K562 (cell line): Measurements from ENCODE around the gene TPGS2. TPM values are rescaled to one million over a fixed set of nuclear protein-coding genes. Genes with fewer than 3 reads are reported as not detected.

Experiments
- ATAC-seq: fragments of 200-7000 bp; cut with Tn5 transposase; 3 replicates; pipeline ENCODE4 v1.9.1; 2020; ENCODE audit warnings: moderate library complexity
- BruUV-seq: library from RNA; stranded (reverse); fragments of 400-500 nt; replicated peaks from 2 replicates; lab custom pipeline; 2021; lab: Mats Ljungman, UMichigan
- CTCF ChIA-PET: fragments of 300-600 bp; formaldehyde crosslinking; extraction: SDS; loops from one replicate; lab custom pipeline; 2021; ENCODE audit warnings: low intra/inter-chr PET ratio; lab: Yijun Ruan, JAX
- POLR2A ChIA-PET: fragments of 300-600, 350-650 bp; sonication (Branson Sonifier 250); formaldehyde crosslinking; extraction: SDS; loops from one replicate; lab custom pipeline; 2021; ENCODE audit warnings: antibody characterized with exemption, inconsistent platforms; lab: Yijun Ruan, JAX
- DNase-seq, 4 experiments: peaks; one replicate each; pipeline versions ENCODE4 v3.0.0 to v3.0.0-alpha.2; 2011 to 2018; ENCODE audit warnings: low spot score in 3 of 4, mixed read lengths in 3 of 4; ENCODE audit errors: extremely low read depth in 1 of 4
- FAIRE-seq: peaks from 2 replicates; lab custom pipeline; 2011; peaks lifted over from hg19 to GRCh38; lab: Jason Lieb, UNC
- H2AFZ ChIP-seq: 2 replicates; pipeline ENCODE4 v1.6.0; 2011; ENCODE audit warnings: low read depth, low read length, control low read depth, inconsistent platforms
- H3K27ac ChIP-seq: fragments of 200-600 bp; 3 replicates; pipeline ENCODE4 v1.8.0; 2011; ENCODE audit warnings: low read depth, mild to moderate bottlenecking, control low read depth, inconsistent platforms, low read length, moderate library complexity, mixed read lengths; ENCODE audit errors: extremely low read depth
- H3K27me3 ChIP-seq, 2 experiments: fragments of 300-600 bp in 1 of 2; 2 replicates in 1 of 2; 3 replicates in 1 of 2; pipeline versions ENCODE4 v1.6.0 to v1.8.0; 2011; ENCODE audit warnings: inconsistent platforms in 2 of 2, low read length in 2 of 2, mild to moderate bottlenecking in 1 of 2, mixed read lengths in 1 of 2, moderate library complexity in 1 of 2; ENCODE audit not compliant: control insufficient read depth in 2 of 2, insufficient read depth in 2 of 2
- H3K36me3 ChIP-seq: fragments of 300-600 bp; 3 replicates; pipeline ENCODE4 v1.8.0; 2011; ENCODE audit warnings: mild to moderate bottlenecking, low read length, inconsistent platforms; ENCODE audit not compliant: control insufficient read depth, insufficient read depth
- H3K4me1 ChIP-seq, 2 experiments: fragments of 200-600 bp in 1 of 2; replicated peaks in 1 of 2; 2 replicates in 1 of 2; 3 replicates in 1 of 2; pipeline versions ENCODE4 v1.5.1 to v1.8.0; 2011; ENCODE audit warnings: inconsistent platforms in 2 of 2, low read length in 2 of 2, mild to moderate bottlenecking in 1 of 2, mixed read lengths in 1 of 2, moderate library complexity in 1 of 2; ENCODE audit not compliant: control insufficient read depth in 2 of 2, insufficient read depth in 2 of 2
- H3K4me2 ChIP-seq: 2 replicates; pipeline ENCODE4 v1.6.1; 2011; ENCODE audit warnings: low read length, control low read depth, inconsistent platforms, mixed read lengths; ENCODE audit not compliant: insufficient read depth
- H3K4me3 ChIP-seq: fragments of 200-600 bp; sonication (generic), shearing (Covaris generic); 2 replicates; pipeline ENCODE4 v1.5.1; 2016; ENCODE audit warnings: control low read depth, inconsistent platforms
- H3K79me2 ChIP-seq: fragments of 200-600 bp; 3 replicates; pipeline ENCODE4 v1.8.0; 2011; ENCODE audit warnings: low read length, inconsistent platforms; ENCODE audit not compliant: control insufficient read depth, insufficient read depth
- H3K9ac ChIP-seq, 2 experiments: 2 replicates each; pipeline versions ENCODE4 v1.6.0 to v1.6.1; 2011; ENCODE audit warnings: low read depth in 2 of 2, low read length in 2 of 2, control low read depth in 1 of 2, inconsistent platforms in 1 of 2, mild to moderate bottlenecking in 1 of 2, mixed read lengths in 1 of 2; ENCODE audit not compliant: insufficient read depth in 1 of 2
- H3K9me1 ChIP-seq: one replicate; pipeline ENCODE4 v1.6.0; 2011; ENCODE audit warnings: inconsistent platforms, mild to moderate bottlenecking, low read length, moderate library complexity; ENCODE audit not compliant: control insufficient read depth, insufficient read depth
- H3K9me3 ChIP-seq: replicated peaks from 2 replicates; pipeline ENCODE4 v1.5.1; 2011; ENCODE audit warnings: low read depth, low read length, inconsistent platforms; ENCODE audit not compliant: control insufficient read depth, insufficient read depth
- H4K20me1 ChIP-seq: replicated peaks from 2 replicates; pipeline ENCODE4 v1.6.1; 2011; ENCODE audit warnings: low read length, inconsistent platforms, mixed read lengths; ENCODE audit not compliant: control insufficient read depth, insufficient read depth
- DNMT1 ChIP-seq: fragments of 450-650 bp; IDR thresholded peaks from 2 replicates; pipeline ENCODE4 v1.6.1; 2016; ENCODE audit warnings: antibody characterized with exemption, mild to moderate bottlenecking
- HLTF ChIP-seq: fragments of 450-650 bp; IDR thresholded peaks from 2 replicates; pipeline ENCODE4 v1.6.1; 2016
- MYBL2 ChIP-seq, 2 experiments: fragments of 450-650 bp in 1 of 2; sonication (generic) in 1 of 2; formaldehyde crosslinking in 1 of 2; IDR thresholded peaks; 2 replicates each; pipeline versions ENCODE4 v1.6.1 to v1.8.1; 2017 to 2022; ENCODE audit warnings: borderline replicate concordance in 1 of 2, inconsistent platforms in 1 of 2, low read depth in 1 of 2, mild to moderate bottlenecking in 1 of 2, missing genetic modification reagents in 1 of 2, moderate library complexity in 1 of 2
- MYNN ChIP-seq, 2 experiments: sonication (generic); formaldehyde crosslinking in 1 of 2; IDR thresholded peaks; 2 replicates each; pipeline versions ENCODE4 v1.5.0 to v1.6.1; 2016 to 2020; ENCODE audit warnings: antibody characterized with exemption in 1 of 2, missing genetic modification reagents in 1 of 2
- NR2C1 ChIP-seq, 2 experiments: fragments of 450-650 bp; IDR thresholded peaks; 2 replicates each; pipeline ENCODE4 v1.6.1; 2017; ENCODE audit warnings: mild to moderate bottlenecking in 2 of 2, antibody characterized with exemption in 1 of 2, inconsistent platforms in 1 of 2, missing compliant biosample characterization in 1 of 2, missing genetic modification characterization in 1 of 2
- ZFP1 ChIP-seq: fragments of 450-650 bp; formaldehyde crosslinking; IDR thresholded peaks from 2 replicates; pipeline ENCODE4 v1.4.0; 2020; ENCODE audit warnings: mild to moderate bottlenecking, mixed read lengths
- ZNF197 ChIP-seq: fragments of 200-800 bp; sonication (Bioruptor generic); IDR thresholded peaks from 2 replicates; pipeline ENCODE4 v1.6.1; 2016; ENCODE audit warnings: low read depth, missing genetic modification characterization, missing compliant biosample characterization
- ZNF274 ChIP-seq: IDR thresholded peaks from 2 replicates; pipeline ENCODE4 v1.6.1; 2011; ENCODE audit warnings: low read depth, mild to moderate bottlenecking, low read length, moderate library complexity, borderline replicate concordance
- ZNF436 ChIP-seq: fragments of 250-450, 450-650 bp; sonication (Bioruptor Pico); formaldehyde crosslinking; IDR thresholded peaks from 2 replicates; pipeline ENCODE4 v1.7.0; 2020; ENCODE audit warnings: mild to moderate bottlenecking
- WGBS: fragments of 100-300 bp; shearing (Covaris generic); methylation state at CpG from one replicate; pipeline ENCODE4 v1.1.6; 2016; ENCODE audit warnings: low coverage, mixed read lengths; ENCODE audit not compliant: insufficient coverage; ENCODE audit errors: missing lambda C conversion rate; 5-methylcytosine and 5-hydroxymethylcytosine counted together
- in situ Hi-C: fragments of 300-500 bp; cut with MboI; formaldehyde crosslinking; loops from 4 replicates; pipeline ENCODE4 v1.15.0; 2018; ENCODE audit warnings: inconsistent platforms, mixed read lengths
- intact Hi-C: fragments of 100-400 bp; cut with micrococcal nuclease; formaldehyde crosslinking; loops from 2 replicates; pipeline ENCODE4 v1.14.2; 2022
- polyA plus RNA-seq, 8 experiments: library from polyadenylated mRNA; depleted of rRNA in 4 of 8; stranded (reverse) in 5 of 8; unstranded in 3 of 8; fragments of >200 nt; fragmentation: Nextera tagmentation in 2 of 8; fragmentation: Illumina TruSeq in 1 of 8; extraction: Ambion mirVana in 2 of 8; extraction: Trizol in 1 of 8; gene quantifications; 2 replicates each; pipeline versions ENCODE4 v1.2.1 to v1.2.3, GENCODE V29; 2011 to 2014; ENCODE audit warnings: inconsistent platforms in 1 of 8, missing spikeins in 1 of 8
- total RNA-seq, 7 experiments: library from RNA; depleted of rRNA in 6 of 7; stranded (reverse); fragments of >200 nt in 6 of 7; fragmentation: Illumina TruSeq in 2 of 7; extraction: Trizol in 2 of 7; gene quantifications; 2 replicates each; pipeline versions ENCODE4 v1.2.1 to v1.2.3, GENCODE V29; 2011 to 2021; ENCODE audit warnings: low replicate concordance in 1 of 7
- TF ChIP-seq, protein P1 (sequence below): sonication (generic); formaldehyde crosslinking; IDR thresholded peaks from 2 replicates; pipeline ENCODE4 v1.8.0; 2023; ENCODE audit warnings: mild to moderate bottlenecking, missing genetic modification reagents
- TF ChIP-seq, protein P2 (sequence below): fragments of 450-650 bp; IDR thresholded peaks from 2 replicates; pipeline ENCODE4 v1.6.1; 2018; ENCODE audit not compliant: partially characterized antibody

The TPGS2 gene
- total and polyA plus RNA-seq, 9 of the 15 experiments (the other 6 are each of a cell fraction or from before 2014, with no cell fraction given) = 94.2 to 449 (median 134) TPM

DNA sequence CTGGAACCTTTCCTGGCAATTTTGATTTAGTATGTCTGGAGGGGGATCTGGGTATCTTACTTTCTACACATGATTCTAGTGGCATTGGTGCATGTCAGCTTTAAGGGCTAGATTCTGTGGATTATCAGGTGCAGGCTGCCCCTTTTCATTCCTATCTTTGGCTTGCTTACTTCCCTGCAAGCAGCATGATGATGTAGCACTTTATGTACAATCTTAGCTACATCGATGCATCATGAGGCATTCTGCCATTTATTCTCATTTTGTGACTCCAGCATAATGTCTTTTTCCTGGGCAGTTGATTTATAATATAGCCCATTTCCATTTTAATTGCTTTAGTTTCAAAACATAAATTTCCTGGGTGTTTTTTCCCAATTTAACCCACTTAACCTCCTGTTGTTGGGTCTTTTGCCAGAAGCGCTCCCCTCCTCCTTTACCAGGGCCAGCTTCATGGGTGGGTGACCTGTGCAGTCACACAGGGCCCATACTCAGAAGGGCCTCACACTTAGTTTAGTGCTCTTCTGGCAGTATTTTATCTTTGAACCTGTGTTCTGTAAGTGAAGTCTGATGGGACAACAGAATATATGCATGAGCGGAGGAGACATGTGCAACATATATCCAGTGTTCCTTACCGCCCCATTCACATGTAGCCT lies 36.0 kb downstream of the TPGS2 start:
- H3K4me2 ChIP-seq = no peak overlapping the region
- H3K79me2 ChIP-seq = no peaks in the 10 kb centered on the region
- ATAC-seq (no peak), DNase-seq (no peak)
- H3K4me1 ChIP-seq = no peaks in the 10 kb centered on the region
- WGBS = 95% methylated on average over 4 of the region's 4 CpGs
- no peaks in the 10 kb centered on the region for H3K9me3 ChIP-seq
- no peak overlapping the region for H3K27ac ChIP-seq
- no peak for TF ChIP-seq ZNF274
- TF ChIP-seq, protein P1, sequence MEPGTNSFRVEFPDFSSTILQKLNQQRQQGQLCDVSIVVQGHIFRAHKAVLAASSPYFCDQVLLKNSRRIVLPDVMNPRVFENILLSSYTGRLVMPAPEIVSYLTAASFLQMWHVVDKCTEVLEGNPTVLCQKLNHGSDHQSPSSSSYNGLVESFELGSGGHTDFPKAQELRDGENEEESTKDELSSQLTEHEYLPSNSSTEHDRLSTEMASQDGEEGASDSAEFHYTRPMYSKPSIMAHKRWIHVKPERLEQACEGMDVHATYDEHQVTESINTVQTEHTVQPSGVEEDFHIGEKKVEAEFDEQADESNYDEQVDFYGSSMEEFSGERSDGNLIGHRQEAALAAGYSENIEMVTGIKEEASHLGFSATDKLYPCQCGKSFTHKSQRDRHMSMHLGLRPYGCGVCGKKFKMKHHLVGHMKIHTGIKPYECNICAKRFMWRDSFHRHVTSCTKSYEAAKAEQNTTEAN (CRISPR knock-in tag) = no peak
- no peak for TF ChIP-seq MYBL2 (IDR thresholded peaks at IDR 0.05; ENCODE audit: low read depth)
- no peak for TF ChIP-seq MYBL2 (CRISPR knock-in tag; IDR thresholded peaks at IDR 0.05; ENCODE audit: borderline replicate concordance)
- TF ChIP-seq HLTF = no peak
- no peak for TF ChIP-seq MYNN (IDR thresholded peaks at IDR 0.05)
- TF ChIP-seq MYNN (CRISPR knock-in tag; IDR thresholded peaks at IDR 0.05) = no peak
- no peak for TF ChIP-seq ZFP1 (CRISPR knock-in tag)
- TF ChIP-seq DNMT1 = no peak
- TF ChIP-seq ZNF436 (CRISPR knock-in tag) = no peak
- no peak for TF ChIP-seq ZNF197 (CRISPR knock-in tag)
- no peak for TF ChIP-seq NR2C1 (IDR thresholded peaks at IDR 0.05)
- TF ChIP-seq NR2C1 (tag; IDR thresholded peaks at IDR 0.05) = no peak
- TF ChIP-seq, protein P2, sequence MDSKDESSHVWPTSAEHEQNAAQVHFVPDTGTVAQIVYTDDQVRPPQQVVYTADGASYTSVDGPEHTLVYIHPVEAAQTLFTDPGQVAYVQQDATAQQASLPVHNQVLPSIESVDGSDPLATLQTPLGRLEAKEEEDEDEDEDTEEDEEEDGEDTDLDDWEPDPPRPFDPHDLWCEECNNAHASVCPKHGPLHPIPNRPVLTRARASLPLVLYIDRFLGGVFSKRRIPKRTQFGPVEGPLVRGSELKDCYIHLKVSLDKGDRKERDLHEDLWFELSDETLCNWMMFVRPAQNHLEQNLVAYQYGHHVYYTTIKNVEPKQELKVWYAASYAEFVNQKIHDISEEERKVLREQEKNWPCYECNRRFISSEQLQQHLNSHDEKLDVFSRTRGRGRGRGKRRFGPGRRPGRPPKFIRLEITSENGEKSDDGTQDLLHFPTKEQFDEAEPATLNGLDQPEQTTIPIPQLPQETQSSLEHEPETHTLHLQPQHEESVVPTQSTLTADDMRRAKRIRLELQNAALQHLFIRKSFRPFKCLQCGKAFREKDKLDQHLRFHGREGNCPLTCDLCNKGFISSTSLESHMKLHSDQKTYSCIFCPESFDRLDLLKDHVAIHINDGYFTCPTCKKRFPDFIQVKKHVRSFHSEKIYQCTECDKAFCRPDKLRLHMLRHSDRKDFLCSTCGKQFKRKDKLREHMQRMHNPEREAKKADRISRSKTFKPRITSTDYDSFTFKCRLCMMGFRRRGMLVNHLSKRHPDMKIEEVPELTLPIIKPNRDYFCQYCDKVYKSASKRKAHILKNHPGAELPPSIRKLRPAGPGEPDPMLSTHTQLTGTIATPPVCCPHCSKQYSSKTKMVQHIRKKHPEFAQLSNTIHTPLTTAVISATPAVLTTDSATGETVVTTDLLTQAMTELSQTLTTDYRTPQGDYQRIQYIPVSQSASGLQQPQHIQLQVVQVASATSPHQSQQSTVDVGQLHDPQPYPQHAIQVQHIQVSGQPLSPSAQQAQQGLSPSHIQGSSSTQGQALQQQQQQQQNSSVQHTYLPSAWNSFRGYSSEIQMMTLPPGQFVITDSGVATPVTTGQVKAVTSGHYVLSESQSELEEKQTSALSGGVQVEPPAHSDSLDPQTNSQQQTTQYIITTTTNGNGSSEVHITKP = no peak
- TF ChIP-seq, all 486 proteins: peak for 0
- CTCF ChIA-PET = no interaction called here
- in situ Hi-C loops = no loop called here
- Histone ChIP-seq H3K9me1 (no peaks in the 10 kb centered on the region), H3K9ac (no peak overlapping the region), H2AFZ (no peak overlapping the region), H3K27me3 (no peaks in the 10 kb centered on the region), H3K4me3 (no peak overlapping the region), H4K20me1 (no peaks in the 10 kb centered on the region), H3K36me3 (peaks cover 87% of the 10 kb centered on the region)
- FAIRE-seq = no peak
- no TSS peak for BruUV-seq
- intact Hi-C loops = no loop called here
- POLR2A ChIA-PET = interaction anchor here (0.9 kb wide), 1 partner anchor 12 kb away, joined by 3 read pairs; no protein-coding TSS in a partner anchor
